ENCODE measurements around the gene HOXC9.

Gene HOXC9

DNA sequence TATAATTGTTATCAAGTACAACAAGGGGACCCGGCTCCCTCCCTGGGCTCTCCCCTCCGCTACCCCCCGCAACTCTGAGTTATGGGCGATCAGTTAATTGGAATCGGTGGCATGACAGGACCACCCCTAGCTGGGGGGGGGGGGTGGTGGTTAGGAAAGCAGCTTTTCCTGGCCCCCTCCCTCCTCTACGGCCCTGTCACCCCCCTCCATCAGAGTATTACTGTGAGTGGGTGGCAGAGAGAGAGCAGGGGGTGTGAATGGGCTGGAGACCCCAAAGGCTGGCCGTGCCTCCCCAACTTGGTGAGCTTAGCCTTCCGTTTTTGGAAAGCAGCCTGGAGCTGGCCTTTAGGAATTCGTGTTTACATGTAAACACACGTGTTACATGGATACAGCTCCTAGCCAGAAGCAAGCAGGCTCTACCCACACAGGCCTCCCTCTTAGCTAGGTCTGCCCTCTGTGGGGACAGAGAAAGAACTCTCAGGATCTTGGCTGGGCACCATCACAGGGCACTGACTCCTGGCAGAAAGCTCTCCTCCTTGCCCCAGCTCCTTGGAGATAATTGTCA is 52.6 kb downstream of the HOXC9 start:
- Histone ChIP-seq H3K9ac (ENCODE audit: low read depth, low read length, poor library complexity, severe bottlenecking) (no peak overlapping the region), H2AFZ (ENCODE audit: low read length) (no peak overlapping the region), H3K9me3 (ENCODE audit: insufficient read depth, low read depth, low read length) (no peaks in the 10 kb centered on the region), H3K36me3 (ENCODE audit: insufficient read depth, low read length) (peaks cover 38% of the 10 kb centered on the region), H3K4me1 (ENCODE audit: insufficient read depth, low read length, poor library complexity, severe bottlenecking) (peaks cover 40% of the 10 kb centered on the region), H3K9me2 (replicated peaks; ENCODE audit: low read depth, low read length) (no peaks in the 10 kb centered on the region), H3K4me3 (ENCODE audit: low read length, poor library complexity, severe bottlenecking) (no peak overlapping the region), H3F3A (ENCODE audit: low read depth) (no peaks in the 10 kb centered on the region), H3K4me2 (ENCODE audit: low read depth, low read length, poor library complexity, severe bottlenecking) (peak overlapping the region; percentile 8), H3K79me2 (ENCODE audit: insufficient read depth, low read length) (peaks cover 55% of the 10 kb centered on the region), H4K20me1 (ENCODE audit: insufficient read depth, low read length, poor library complexity, severe bottlenecking) (peaks cover 51% of the 10 kb centered on the region), H3K27me3 (ENCODE audit: insufficient read depth, low read length, poor library complexity, severe bottlenecking) (no peaks in the 10 kb centered on the region)
- TF ChIP-seq EZH2phosphoT487 (IDR thresholded peaks at IDR 0.05; ENCODE audit: borderline replicate concordance), result no peak
- TF ChIP-seq, protein P1, sequence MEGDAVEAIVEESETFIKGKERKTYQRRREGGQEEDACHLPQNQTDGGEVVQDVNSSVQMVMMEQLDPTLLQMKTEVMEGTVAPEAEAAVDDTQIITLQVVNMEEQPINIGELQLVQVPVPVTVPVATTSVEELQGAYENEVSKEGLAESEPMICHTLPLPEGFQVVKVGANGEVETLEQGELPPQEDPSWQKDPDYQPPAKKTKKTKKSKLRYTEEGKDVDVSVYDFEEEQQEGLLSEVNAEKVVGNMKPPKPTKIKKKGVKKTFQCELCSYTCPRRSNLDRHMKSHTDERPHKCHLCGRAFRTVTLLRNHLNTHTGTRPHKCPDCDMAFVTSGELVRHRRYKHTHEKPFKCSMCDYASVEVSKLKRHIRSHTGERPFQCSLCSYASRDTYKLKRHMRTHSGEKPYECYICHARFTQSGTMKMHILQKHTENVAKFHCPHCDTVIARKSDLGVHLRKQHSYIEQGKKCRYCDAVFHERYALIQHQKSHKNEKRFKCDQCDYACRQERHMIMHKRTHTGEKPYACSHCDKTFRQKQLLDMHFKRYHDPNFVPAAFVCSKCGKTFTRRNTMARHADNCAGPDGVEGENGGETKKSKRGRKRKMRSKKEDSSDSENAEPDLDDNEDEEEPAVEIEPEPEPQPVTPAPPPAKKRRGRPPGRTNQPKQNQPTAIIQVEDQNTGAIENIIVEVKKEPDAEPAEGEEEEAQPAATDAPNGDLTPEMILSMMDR (conservative IDR thresholded peaks at IDR 0.05; ENCODE audit: low read length), result no peak

Measured in Loucy (cell line).